Myocyte (in vitro differentiated cells): ENCODE data around the gene DPP7. TPM values are rescaled to one million over a fixed set of nuclear protein-coding genes. Genes with fewer than 3 reads are reported as not detected.
"Not testable (repeated sequence)": the region's sequence is repeated elsewhere in the genome, so short reads cannot be mapped to it uniquely, and the experiment has no call there.

Source experiments
- DNase-seq: peaks from one replicate; pipeline ENCODE4 v3.0.0-alpha.2; 2012; ENCODE audit warnings: low read depth
- total RNA-seq: library from RNA; depleted of rRNA; stranded (reverse); fragments of >200 nt; gene quantifications from 2 replicates; pipeline ENCODE4 v1.2.3, GENCODE V29; 2014

The DPP7 gene
- total RNA-seq, 1 donor from 2014 or later, result 142 TPM

DNA sequence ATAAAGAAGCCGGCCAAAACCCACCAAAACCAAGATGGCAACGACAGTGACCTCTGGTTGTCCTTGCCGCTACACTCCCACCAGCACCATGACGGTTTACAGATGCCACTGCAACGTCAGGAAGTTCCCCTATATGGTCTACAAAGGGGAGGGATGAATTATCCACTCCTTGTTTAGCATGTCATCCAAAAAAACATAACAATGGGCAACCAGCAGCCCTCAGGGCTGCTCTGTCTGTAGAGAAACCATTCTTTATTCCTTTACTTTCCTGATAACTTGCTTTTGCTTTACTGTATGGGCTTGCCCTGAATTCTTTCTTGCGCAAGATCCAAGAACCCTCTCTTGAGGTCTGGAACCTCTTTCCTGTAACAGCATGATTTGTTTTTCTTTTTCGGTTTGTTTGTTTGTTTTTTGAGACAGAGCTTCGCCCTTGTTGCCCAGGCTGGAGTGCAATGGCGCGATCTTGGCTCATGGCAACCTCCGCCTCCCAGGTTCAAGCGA is 39.2 kb downstream of the DPP7 start:
- no peak for DNase-seq

DNA sequence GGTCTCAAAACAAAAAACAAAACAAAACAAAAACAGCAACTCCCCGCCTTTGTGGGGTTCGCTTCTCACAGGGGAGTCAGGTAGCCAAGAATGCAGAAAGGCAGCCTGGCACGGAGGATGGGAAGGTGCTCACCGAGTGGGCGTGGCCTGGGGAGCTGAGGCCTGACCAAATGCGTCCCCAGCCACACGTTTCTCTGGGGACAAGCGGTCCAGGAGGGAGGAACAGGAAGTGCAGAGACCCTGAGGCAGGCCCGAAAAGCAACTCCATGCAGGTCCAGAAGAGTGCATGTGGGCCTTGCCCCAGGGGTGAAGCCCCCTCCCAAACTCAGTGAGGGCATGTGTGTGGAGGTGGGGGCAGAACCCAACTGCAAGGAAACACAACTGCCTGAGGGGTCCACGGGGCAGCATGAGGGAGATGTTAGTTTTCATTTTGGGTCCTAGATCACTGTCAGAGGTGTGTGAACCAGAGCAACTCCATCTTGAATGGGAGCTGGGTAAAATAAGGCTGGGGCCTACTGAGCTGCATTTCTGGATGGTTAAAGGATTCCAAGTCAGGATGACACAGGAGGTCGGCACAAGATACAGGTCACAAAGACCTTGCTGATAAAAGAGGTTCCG is 39.8 kb downstream of the DPP7 start:
- no peak for DNase-seq

DNA sequence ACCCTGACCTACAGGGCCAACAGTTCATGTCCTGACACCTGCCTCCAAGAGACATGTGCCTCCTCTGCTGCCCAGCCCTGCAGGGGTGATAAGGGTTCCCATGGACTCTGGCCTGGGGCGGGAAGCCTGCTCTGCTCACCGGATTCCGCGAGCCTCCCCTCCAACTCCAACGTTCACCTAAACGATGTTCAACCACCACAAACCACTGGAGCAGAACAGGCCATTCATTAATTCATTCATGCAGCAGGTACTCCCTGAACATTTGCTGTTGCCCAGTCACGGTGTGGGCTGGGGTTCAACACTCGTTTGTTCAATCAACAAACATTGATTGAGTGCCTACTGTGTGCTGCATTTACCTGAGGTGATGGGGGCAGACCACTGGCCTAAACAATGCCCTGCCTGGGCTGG is 40.5 kb downstream of the DPP7 start:
- no peak for DNase-seq

- DNase-seq, result no peak
These were observed 43.3 kb downstream of the DPP7 start for GRCh38 chr9:137071282-137071681.

- peak; percentile 41 for DNase-seq
These were observed 43.6 kb downstream of the DPP7 start for GRCh38 chr9:137070906-137071275.

DNA sequence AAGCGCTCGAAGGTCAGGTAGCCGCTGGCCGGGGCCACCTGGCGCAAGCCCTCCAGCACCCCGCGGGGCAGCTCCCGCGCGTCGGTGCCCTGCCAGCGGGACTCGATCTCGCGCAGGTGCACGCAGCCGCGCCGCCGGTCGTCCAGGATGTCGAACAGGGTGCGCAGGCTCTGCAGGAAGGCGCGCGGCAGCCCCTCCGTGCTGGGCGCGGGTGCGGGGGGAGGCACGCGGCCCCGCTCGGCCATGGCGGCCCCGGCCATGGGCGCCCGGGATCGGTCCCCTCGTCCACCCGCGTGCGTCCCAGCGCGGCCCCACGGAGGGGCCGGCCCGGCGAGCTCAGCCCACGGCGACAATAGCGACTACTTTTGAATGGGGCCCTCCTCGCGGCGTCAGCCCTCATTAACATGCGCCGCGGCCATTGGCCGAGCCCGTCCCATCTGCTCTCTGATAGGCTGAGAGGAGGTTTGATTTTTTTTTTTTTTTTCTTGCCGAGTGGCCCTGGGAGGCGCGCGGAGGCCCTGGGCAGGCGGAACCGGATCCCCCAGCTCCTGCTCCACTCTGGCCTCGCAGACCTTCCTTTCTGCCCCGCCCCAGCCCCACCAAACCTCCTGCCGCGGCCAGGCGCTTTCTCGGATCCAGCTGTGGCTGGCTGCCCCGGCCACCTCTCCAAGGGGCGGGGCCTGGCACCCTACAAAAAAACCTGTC is 44.2 kb downstream of the DPP7 start, which contains the start of gene SAPCD2:
SAPCD2 (minus strand) TSS at position 357 of the 705 bp plus-strand sequence; CDS start at position 260, 97 bp downstream.
- peak; percentile 88 for DNase-seq

DNA sequence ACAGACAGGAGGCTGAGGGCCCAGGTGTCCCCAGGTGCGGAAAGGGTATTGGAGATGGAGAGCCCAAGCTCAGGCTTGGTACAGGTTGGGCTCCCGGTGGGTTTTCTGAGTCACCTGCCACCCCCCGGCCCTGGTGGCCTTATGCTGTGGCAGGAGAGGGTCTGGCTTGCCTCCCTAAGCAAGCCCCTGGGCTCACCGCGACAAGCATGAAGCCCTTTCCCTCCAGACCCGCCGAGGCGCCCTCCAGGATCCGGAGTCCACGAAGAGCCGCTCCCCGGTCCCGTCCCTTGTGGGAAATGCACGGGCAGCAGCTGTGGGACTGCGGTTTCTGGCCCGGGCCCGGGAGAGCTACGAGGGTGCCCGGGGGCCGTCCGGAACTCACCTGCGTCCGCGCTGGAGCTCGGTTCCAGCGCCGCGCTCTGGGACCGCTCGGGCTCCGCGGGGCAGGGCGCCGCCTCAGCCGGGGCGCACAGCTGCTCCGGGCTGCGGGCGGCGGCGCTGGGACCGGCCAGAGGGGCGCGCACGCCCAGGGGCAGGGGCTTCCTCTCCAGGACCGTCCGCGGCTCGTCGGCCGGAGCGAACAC is 44.9 kb downstream of the DPP7 start:
- DNase-seq, result no peak

- DNase-seq, result no peak
These were observed 45.7 kb downstream of the DPP7 start for GRCh38 chr9:137068539-137069507.

- peak; percentile 73 for DNase-seq
These were observed 46.5 kb downstream of the DPP7 start for GRCh38 chr9:137067860-137068538.

DNA sequence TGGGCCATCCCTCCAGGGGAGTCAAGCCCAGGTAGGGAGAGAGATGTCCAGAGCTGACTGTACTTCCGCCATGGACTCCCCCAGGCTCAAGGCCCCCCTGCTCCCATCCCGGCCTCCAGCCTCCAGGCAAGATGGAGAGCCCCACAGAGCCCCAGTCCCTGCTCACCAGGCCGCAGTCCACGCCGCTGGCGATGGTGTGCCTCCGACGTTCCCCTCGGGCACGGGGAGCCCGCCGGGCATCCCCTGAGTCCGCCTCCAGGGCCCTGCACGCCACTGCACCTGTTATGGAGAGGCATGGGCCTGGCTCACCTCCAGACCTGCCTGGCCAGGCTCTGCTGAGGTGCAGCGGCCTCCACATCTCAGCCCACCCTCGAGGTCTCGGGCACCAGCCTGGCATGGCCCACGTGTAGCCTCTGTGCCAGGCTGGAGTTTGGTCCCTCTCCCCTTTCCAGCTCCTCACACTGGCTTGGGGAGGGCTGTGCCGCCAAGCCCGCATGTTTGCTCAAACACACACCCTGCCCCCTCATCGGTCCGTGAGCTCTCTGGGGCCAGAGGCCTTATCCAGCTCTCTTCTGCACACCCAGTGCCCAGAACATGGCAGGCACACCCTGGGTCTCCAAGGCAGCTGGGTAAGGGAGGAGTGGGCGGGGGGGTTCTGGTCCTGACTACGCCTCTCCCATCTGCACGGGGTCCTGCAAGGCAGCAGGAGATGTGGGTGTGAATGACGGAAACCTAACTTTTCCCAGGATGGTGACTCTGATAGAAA is 48.3 kb downstream of the DPP7 start:
- DNase-seq, result no peak

DNA sequence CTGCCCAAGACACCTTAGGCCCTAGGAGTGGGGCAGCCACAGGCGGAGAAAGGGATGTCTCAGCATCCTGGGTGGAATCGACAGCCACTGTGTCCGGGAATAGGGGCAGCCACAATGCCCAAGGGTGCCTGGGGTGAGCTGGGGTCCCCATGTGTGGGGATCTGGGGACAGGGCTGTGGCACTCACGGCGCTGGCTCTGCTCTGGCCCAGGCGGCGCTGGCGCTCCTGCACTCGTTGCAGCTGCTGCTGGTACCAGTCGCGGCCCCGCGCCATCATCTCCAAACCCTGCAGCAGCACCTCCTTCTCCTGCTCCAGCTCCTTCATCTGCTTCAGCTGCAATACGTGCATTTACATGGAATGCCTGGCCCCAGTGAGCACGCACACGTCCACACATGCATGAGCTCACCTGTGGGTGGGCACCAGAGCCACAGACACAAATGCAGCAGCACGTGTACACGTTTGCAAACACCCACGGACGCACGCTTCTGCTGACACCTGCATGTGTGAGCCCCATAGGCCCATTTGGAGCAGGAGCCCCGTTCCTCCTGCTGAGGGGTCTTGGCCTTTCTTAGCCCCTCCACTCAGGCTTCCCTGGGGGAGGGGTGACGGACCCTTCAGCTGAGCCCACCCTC is 49.1 kb downstream of the DPP7 start:
- no peak for DNase-seq

GRCh38 chr9:137064880-137065164 is 49.7 kb downstream of the DPP7 start:
- DNase-seq, result no peak

DNA sequence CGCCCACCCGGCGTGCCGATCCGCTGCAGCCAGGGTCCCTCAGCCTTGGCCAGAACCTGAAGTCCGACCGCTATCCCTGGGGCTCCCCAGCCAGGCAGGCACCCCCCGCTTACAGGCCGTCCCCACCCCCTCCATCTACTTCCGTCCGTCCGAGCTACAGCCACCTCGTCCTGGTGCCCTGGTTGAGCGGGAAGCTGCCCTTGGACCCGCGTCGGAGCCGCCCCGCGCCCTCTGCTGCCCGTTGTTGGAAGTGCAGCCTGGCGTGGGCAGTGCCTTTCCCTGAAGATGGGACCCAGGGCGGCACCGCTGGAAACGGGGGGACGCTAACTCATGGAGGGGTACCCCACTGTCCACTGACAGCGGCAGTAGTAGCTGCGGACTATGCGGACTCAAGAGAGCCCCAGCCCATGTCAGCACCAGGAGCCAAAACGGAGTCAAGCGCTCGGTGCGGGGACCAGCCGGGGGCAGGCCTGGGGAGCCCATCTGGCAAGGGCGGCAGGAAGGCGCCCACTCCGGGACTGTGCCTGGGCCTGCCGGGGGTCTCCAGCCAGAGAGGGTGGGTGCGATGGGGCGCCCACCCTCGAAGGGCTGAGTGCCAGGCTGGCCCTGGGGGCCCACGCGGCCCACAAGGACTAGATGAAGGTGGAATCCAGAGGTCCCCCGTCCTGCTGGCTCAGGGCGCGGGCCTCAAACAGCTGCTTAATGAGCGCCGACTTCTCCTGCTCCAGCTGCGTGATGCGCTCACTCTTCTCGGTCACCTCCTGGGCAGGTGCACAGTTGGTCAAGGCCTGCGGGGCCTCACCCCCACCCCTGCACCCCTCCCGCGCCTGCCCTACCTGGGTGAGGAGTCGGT is 50.3 kb downstream of the DPP7 start:
- peak; percentile 52 for DNase-seq

GRCh38 chr9:137063311-137064026 is 51.1 kb downstream of the DPP7 start:
- no peak for DNase-seq

GRCh38 chr9:137062798-137063197 is 51.7 kb downstream of the DPP7 start:
- DNase-seq, result not testable (repeated sequence)

- no peak for DNase-seq
These were observed 52.1 kb downstream of the DPP7 start for GRCh38 chr9:137062384-137062783.
